GM12892 (cell line): Measurements from ENCODE around the gene BHLHA15.

Experiments
- POLR2AphosphoS5 ChIP-seq: IDR thresholded peaks from 2 replicates; pipeline ENCODE4 v1.6.1; 2011; ENCODE audit warnings: low read depth, low read length, control low read depth
- TAF1 ChIP-seq: IDR thresholded peaks from 2 replicates; pipeline ENCODE4 v1.6.1; 2011; ENCODE audit warnings: low read depth, mild to moderate bottlenecking, control low read depth, low read length, borderline replicate concordance

DNA sequence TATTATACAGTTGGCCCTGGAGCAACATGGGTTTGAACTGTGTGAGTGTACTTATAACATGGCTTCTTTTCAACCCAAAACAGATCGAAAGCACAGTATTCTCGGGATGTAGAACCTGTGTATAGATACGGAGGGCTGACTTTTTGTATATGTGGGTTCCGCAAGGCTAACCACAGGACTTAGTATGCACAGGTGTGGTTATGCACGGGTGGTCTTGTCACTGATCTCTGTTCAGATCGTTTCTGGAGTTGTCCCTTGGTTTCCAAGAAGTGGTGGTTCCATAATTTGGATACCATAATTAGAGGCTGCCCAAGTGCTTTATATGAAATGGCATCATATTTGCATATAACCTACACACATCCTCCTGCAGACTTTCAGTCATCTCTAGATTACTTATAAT, 10.9 kb upstream of the BHLHA15 start:
- no peak for TF ChIP-seq POLR2AphosphoS5
- no peak for TF ChIP-seq TAF1
